KOPT-K1 (cell line): ENCODE measurements around the gene KCNMA1.

Experiments used
- H3K27ac ChIP-seq: fragments of 200-600 bp; sonication (generic); 2 replicates; pipeline ENCODE4 v1.5.1; 2016; ENCODE audit warnings: antibody characterized with exemption, mild to moderate bottlenecking, low read depth, low read length; ENCODE audit not compliant: poor library complexity, severe bottlenecking
- H3K36me3 ChIP-seq: fragments of 200-600 bp; sonication (generic); 2 replicates; pipeline ENCODE4 v1.5.1; 2017; ENCODE audit warnings: antibody characterized with exemption, mild to moderate bottlenecking, low read length, moderate library complexity; ENCODE audit not compliant: insufficient read depth
- H3K9me3 ChIP-seq: fragments of 200-600 bp; sonication (generic); 2 replicates; pipeline ENCODE4 v1.5.1; 2017; ENCODE audit warnings: antibody characterized with exemption, low read length, mild to moderate bottlenecking; ENCODE audit not compliant: insufficient read depth, poor library complexity, severe bottlenecking

The KCNMA1 gene

GRCh38 chr10:77028042-77028441, 609.6 kb downstream of the KCNMA1 start:
- no peaks in the 10 kb centered on the region for H3K36me3 ChIP-seq
- no peak overlapping the region for H3K27ac ChIP-seq
- no peaks in the 10 kb centered on the region for H3K9me3 ChIP-seq

GRCh38 chr10:77027576-77027975, 610.0 kb downstream of the KCNMA1 start:
- no peak overlapping the region for H3K27ac ChIP-seq
- no peaks in the 10 kb centered on the region for H3K36me3 ChIP-seq
- no peaks in the 10 kb centered on the region for H3K9me3 ChIP-seq

- Histone ChIP-seq H3K36me3 (no peaks in the 10 kb centered on the region), H3K9me3 (no peaks in the 10 kb centered on the region), H3K27ac (no peak overlapping the region)
Measured at GRCh38 chr10:77027141-77027540, 610.5 kb downstream of the KCNMA1 start.

- Histone ChIP-seq H3K36me3 (no peaks in the 10 kb centered on the region), H3K9me3 (no peaks in the 10 kb centered on the region), H3K27ac (no peak overlapping the region)
Measured at GRCh38 chr10:77026148-77026547, 611.5 kb downstream of the KCNMA1 start.

GRCh38 chr10:77024461-77024860, 613.1 kb downstream of the KCNMA1 start:
- no peak overlapping the region for H3K27ac ChIP-seq
- H3K36me3 ChIP-seq: no peaks in the 10 kb centered on the region
- H3K9me3 ChIP-seq: no peaks in the 10 kb centered on the region

- Histone ChIP-seq H3K9me3 (no peaks in the 10 kb centered on the region), H3K27ac (no peak overlapping the region), H3K36me3 (no peaks in the 10 kb centered on the region)
Measured at GRCh38 chr10:77023396-77023795, 614.2 kb downstream of the KCNMA1 start.

- H3K27ac ChIP-seq: no peak overlapping the region
- no peaks in the 10 kb centered on the region for H3K9me3 ChIP-seq
- no peaks in the 10 kb centered on the region for H3K36me3 ChIP-seq
Measured at GRCh38 chr10:77022671-77023070, 614.9 kb downstream of the KCNMA1 start.

GRCh38 chr10:77021966-77022490, 615.6 kb downstream of the KCNMA1 start:
- Histone ChIP-seq H3K27ac (no peak overlapping the region), H3K9me3 (no peaks in the 10 kb centered on the region), H3K36me3 (no peaks in the 10 kb centered on the region)

GRCh38 chr10:77020426-77021040, 617.1 kb downstream of the KCNMA1 start:
- Histone ChIP-seq H3K27ac (no peak overlapping the region), H3K9me3 (no peaks in the 10 kb centered on the region), H3K36me3 (no peaks in the 10 kb centered on the region)

- Histone ChIP-seq H3K36me3 (no peaks in the 10 kb centered on the region), H3K27ac (no peak overlapping the region), H3K9me3 (no peaks in the 10 kb centered on the region)
Measured at GRCh38 chr10:77016855-77017254, 620.8 kb downstream of the KCNMA1 start.

- no peaks in the 10 kb centered on the region for H3K9me3 ChIP-seq
- H3K27ac ChIP-seq: no peak overlapping the region
- no peaks in the 10 kb centered on the region for H3K36me3 ChIP-seq
Measured at GRCh38 chr10:77016278-77016815, 621.3 kb downstream of the KCNMA1 start.

- H3K9me3 ChIP-seq: no peaks in the 10 kb centered on the region
- no peaks in the 10 kb centered on the region for H3K36me3 ChIP-seq
- H3K27ac ChIP-seq: no peak overlapping the region
Measured at GRCh38 chr10:77015360-77015759, 622.2 kb downstream of the KCNMA1 start.

GRCh38 chr10:77012812-77013500, 624.7 kb downstream of the KCNMA1 start:
- H3K27ac ChIP-seq: no peak overlapping the region
- H3K36me3 ChIP-seq: no peaks in the 10 kb centered on the region
- no peaks in the 10 kb centered on the region for H3K9me3 ChIP-seq

GRCh38 chr10:77011874-77012811, 625.5 kb downstream of the KCNMA1 start:
- no peak overlapping the region for H3K27ac ChIP-seq
- H3K9me3 ChIP-seq: no peaks in the 10 kb centered on the region
- no peaks in the 10 kb centered on the region for H3K36me3 ChIP-seq

- no peaks in the 10 kb centered on the region for H3K36me3 ChIP-seq
- no peak overlapping the region for H3K27ac ChIP-seq
- no peaks in the 10 kb centered on the region for H3K9me3 ChIP-seq
Measured at GRCh38 chr10:77010430-77010829, 627.2 kb downstream of the KCNMA1 start.
